GM23338 (cell line): ENCODE measurements around the gene ARFGEF2.

ENCODE experiments used
- CTCF ChIP-seq, 2 experiments: fragments of 200-600 bp in 1 of 2; sonication (generic) in 1 of 2; conservative IDR thresholded peaks; 2 replicates each; pipeline versions ENCODE4 v1.5.1 to v1.6.1; 2016 to 2017; ENCODE audit warnings: antibody characterized with exemption in 2 of 2, low read depth in 2 of 2, mild to moderate bottlenecking in 2 of 2, moderate library complexity in 1 of 2
- EZH2 ChIP-seq: fragments of 200-600 bp; sonication (generic); IDR thresholded peaks from one replicate; pipeline ENCODE4 v1.8.0; 2017; ENCODE audit warnings: antibody characterized with exemption, mild to moderate bottlenecking, low read depth; ENCODE audit not compliant: unreplicated experiment
- EZH2phosphoT487 ChIP-seq: fragments of 200-600 bp; sonication (generic); IDR thresholded peaks from one replicate; pipeline ENCODE4 v1.8.1; 2018; ENCODE audit warnings: antibody characterized with exemption; ENCODE audit not compliant: unreplicated experiment
- POLR2AphosphoS5 ChIP-seq: IDR thresholded peaks from 2 replicates; pipeline ENCODE4 v1.6.1; 2016; ENCODE audit warnings: antibody characterized with exemption, low read depth

DNA sequence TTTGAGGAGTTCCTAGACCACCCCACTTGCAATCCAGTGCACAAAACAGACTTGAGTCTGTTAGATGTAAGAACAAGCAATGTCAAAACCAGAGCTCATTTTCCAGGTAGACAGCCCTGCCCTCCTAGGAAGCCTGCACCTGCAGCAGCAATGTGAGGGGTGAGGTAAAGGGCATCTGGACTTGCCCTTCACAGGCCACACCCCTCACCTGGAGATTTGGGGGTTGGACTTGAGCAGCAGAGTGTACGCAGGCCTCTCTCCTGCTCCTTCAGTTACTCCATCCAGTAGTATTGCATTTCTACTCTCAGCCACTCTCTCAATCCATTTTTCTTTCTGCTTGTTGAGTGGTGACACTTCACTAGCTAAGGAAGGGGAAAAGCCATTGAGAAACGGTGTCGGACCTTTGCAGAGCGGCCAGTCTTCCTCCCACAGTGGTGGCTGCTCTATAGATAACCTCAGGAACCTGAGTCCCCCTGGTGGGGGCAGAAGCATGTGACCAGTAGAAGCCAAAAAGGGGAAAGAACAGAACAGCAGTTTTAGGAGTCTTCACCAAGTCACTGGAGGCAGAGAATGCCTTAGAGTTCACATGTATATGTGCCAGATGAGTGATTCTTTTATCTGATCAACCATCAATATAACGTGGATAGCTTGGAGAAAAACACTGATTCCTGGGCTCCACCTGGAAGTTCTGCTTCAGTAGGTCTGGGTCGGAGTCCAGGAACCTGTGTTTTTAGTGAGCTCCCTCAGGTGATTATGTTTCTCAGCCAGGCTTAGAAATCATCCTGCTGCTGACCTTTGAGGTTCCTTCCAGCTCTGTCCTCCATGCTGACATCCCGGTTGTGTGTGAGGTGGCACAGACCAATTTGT, 28.0 kb downstream of the ARFGEF2 start:
- TF ChIP-seq CTCF (conservative IDR thresholded peaks at IDR 0.05; ENCODE audit: low read depth in 2 of 2): peak; percentile 33 to 48
- TF ChIP-seq EZH2: no peak
- TF ChIP-seq POLR2AphosphoS5: no peak
- no peak for TF ChIP-seq EZH2phosphoT487
